HG02973 (cell line): ENCODE results near the gene ZFX.
"Not testable (repeated sequence)": the region's sequence is repeated elsewhere in the genome, so short reads cannot be mapped to it uniquely, and the experiment has no call there.

Experiments used
- ATAC-seq: cut with Tn5 transposase; IDR thresholded peaks from one replicate; pipeline ENCODE4 v1.9.1; 2021; ENCODE audit warnings: moderate library complexity; ENCODE audit not compliant: unreplicated experiment

Gene ZFX

GRCh38 chrX:24149351-24150050 lies at the start of gene ZFX:
Gene ZFX, plus strand, starts transcription at chrX:24149729. Its CDS starts 23,014 bp downstream, at chrX:24172743.
- ATAC-seq: peak; percentile 38

DNA sequence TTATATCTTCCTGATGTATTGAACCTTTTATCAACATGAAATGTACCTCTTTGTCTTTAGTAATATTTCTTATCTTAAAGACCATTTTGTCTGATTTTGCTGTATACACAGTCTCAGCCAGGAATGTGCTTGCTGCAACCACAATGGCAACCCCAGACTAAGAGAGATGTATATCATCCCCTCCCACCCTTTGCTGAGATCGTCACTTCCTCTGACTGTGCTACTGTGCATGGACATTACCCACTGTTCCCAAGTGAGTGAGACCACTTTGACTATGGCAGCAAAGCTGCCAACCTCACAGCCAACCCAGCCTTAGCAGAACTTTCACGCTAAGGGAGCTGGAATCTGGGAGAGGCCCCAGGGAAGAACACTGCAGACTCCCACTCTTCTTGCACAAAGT lies 48.8 kb upstream of the ZFX start:
- ATAC-seq: no peak

GRCh38 chrX:24110069-24110468 lies 39.5 kb upstream of the ZFX start:
- ATAC-seq: no peak

DNA sequence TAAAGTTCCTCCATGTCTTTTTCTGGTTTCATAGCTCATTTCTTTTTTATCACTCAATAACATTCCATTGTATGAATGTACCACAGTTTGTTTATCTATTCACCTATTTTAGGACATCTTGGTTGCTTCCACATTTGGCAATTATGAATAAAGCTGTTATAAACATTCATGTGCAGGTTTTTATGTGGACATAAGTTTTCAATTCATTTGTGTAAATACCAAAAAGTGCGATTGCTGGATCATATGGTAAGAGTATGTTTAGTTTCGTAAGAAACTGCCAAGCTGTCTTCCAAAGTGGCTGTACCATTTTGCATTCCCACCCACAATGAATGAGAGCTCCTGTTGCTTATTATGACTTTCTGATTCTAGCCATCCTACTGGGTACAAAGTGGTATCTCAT lies 36.3 kb upstream of the ZFX start:
- no peak for ATAC-seq

GRCh38 chrX:24117258-24117657 lies 32.3 kb upstream of the ZFX start:
- ATAC-seq: no peak

DNA sequence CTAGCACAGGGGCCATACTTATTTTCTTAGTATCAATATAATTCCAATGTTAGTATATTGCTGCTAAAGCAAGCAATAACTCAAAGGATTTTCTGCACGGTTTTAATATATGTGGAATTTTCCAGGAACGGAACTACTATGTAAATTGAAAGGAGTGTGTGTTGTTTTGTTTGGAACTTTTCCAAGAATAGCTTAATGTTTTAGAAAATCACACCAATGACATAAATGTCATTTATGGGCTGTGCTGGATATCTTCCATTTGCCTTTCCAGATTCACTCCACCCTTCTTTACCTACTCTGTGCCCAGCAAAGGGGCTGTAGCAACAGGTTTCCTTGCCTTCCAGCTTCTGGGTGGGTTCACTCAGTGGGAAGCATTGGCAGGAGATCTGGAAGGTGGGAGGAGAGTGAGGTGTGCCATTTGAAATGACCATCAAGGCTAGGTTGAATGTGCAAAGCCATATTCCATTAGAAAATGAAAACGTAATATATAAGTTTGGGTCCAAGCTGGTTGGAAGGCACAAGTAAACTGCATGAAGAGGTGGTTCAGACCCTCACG lies 25.2 kb upstream of the ZFX start:
- ATAC-seq: no peak

DNA sequence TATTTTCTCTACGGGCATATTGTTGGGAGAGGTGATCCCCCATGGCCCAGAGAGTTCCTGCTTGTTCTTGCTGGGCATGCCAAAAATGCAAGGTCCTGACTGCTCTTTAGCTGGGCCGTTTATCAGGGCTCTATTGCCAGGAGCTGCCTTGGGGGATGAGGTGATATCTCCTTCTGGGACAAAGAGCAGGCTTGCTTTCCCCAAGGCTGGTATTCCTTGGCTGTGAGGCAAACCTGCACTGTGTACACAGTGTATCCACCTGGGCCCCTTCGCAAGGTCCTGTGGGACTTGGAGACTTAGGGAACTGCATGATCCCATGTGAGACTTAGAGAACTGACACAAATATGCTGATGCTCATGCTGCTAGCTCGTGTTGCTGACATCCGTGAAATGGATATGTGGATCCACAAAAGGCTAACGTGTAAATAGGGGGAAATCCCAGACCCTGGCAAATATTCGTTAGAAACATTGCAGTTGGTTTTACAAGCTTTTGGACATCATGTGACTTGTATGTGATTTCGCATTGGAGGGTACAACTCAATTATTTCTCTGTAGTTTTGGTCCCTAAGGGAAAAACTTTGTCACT lies 24.4 kb upstream of the ZFX start:
- ATAC-seq: no peak

DNA sequence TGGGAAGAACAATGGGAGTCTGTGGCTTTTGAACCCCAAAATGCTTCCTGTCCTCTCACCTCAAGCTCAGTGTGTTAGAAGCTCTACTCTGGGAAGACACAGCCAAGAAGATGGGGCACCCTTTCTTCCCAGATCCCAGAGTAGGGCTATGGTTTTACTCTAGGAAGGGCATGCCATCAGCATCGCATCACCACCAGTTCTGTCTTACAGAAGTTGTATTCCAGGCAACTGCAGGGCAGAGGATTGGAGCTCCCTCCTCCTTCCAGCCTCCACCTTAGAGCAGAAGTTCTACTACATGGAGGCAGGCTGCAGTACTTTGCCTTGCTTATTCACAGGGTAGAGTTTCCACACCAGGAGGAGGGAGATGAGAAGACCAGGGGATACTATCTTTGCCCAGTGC lies 18.1 kb upstream of the ZFX start:
- no peak for ATAC-seq

GRCh38 chrX:24133312-24133711 lies 16.2 kb upstream of the ZFX start:
- ATAC-seq: no peak

- ATAC-seq: not testable (repeated sequence)
These were observed 13.8 kb upstream of the ZFX start for GRCh38 chrX:24135768-24136167.

- ATAC-seq: no peak
These were observed 12.3 kb upstream of the ZFX start for GRCh38 chrX:24137192-24137591.

DNA sequence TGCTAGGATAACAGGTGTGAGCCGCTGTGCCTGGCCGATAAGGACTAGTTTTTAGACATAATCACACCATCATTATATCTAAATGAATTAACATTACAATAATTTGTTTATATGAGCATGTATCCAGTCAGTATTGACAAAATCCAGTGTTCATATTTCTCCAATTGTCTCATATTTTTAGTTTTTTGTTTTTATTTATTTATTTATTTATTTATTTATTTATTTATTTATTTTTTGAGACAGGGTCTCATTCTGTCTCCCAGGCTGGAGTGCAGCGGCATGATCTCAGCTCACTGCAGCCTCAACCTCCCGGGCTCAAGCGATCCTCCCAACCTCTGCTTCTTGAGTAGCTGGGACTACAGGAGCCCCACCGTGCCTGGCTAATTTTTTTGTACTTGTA lies 5.5 kb upstream of the ZFX start:
- not testable (repeated sequence) for ATAC-seq

DNA sequence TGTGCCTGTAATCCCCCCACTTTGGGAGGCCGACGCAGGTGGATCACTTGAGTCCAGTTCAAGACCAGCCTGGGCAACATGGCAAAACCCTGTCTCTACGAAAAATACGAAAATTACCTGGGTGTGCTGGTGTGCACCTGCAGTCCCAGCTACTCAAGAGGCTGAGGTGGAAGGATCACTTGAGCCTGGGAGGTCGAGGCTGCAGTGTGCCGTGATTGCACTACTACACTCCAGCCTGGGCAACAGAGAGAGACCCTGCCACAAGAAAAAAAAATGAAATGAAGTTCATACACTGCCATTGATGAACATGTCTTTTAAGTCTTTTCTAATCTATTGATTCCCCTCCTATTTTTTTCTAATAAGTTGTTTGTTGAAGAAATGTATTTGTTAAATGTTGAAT lies 5.0 kb upstream of the ZFX start:
- ATAC-seq: no peak

DNA sequence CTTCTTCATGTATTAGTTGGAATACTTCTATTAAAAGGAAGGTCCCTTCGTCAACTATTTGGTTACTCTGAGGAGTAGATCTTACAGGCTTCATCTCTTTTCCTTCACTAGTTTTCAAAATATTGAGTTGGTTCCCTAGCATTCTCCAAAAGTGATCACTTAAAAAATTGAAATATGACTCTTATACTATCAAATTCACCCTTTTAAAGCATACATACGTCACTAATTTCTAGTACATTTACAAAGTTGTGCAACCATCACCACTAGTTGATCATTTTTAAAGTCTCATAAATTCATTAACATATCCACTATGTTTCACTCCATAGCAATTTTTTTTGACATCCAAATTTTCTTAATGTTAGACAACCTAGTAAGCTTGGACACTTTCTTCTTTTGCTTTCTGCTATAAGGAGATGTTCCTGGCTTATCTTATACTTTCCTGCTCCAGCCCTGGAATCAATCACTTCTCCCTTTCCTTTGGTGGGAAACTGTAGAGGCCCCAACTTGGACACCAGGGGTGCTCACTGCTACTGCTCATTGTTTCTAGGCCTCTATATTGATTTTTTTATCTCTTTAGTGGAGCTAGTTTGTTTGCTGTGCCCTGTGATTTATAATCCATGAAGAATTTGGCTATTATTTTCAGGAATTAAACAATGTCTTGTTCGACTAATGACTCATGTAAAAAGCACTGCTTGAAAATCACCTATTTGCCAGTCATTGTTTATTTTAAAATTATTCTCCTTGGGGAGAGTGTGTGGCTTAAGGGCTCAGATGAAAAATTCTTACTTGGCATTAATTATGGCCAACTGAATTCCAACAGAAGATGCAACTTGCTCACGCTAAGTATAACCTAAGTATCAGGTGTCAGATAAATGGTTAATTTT lies 4.0 kb upstream of the ZFX start:
- ATAC-seq: no peak

- ATAC-seq: no peak
These were observed 3.1 kb upstream of the ZFX start for GRCh38 chrX:24146283-24146949.

GRCh38 chrX:24147165-24147564 lies 2.4 kb upstream of the ZFX start:
- ATAC-seq: no peak

GRCh38 chrX:24148121-24148520 lies 1.4 kb upstream of the ZFX start:
- no peak for ATAC-seq

- peak; percentile 3 for ATAC-seq
These were observed 786 bp upstream of the ZFX start for GRCh38 chrX:24148535-24149350.

- ATAC-seq: peak; percentile 67
These were observed 692 bp downstream of the ZFX start for GRCh38 chrX:24150051-24150790.

DNA sequence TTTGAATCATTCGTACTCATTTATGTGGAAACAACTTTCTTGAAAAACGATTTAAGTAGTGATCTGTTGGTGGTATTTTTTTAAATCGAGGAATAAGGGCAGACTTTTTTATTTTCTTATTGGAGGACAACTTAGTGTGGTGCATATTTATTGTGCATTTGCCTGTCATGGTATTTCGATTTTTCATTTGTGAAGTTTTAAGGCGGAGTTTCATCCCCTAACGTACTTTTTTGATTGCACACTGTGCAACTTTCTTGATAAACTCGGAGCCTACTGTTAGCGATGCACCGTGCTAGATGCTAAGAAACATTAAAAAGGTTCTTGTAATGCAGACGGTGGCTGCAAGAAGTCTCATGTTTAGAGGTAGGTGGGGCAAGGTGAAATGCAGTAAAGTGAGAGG lies 1.4 kb downstream of the ZFX start:
- ATAC-seq: no peak
